KMS-11 (cell line): ENCODE measurements around the gene TMEM131L.

Experiments
- H2AFZ ChIP-seq: fragments of 200-600 bp; sonication (generic); 2 replicates; pipeline ENCODE4 v1.6.1; 2016; ENCODE audit warnings: antibody characterized with exemption, mixed run types, low read depth
- H3K27ac ChIP-seq: fragments of 200-600 bp; sonication (generic); 2 replicates; pipeline ENCODE4 v1.6.1; 2016; ENCODE audit warnings: mild to moderate bottlenecking, mixed run types
- H3K27me3 ChIP-seq: fragments of 200-600 bp; sonication (generic); 2 replicates; pipeline ENCODE4 v1.6.1; 2017; ENCODE audit warnings: mild to moderate bottlenecking, low read depth, mixed run types, moderate library complexity; ENCODE audit not compliant: insufficient read depth
- H3K36me3 ChIP-seq: fragments of 200-600 bp; sonication (generic); 2 replicates; pipeline ENCODE4 v1.6.1; 2017; ENCODE audit warnings: mild to moderate bottlenecking, mixed run types; ENCODE audit not compliant: insufficient read depth
- H3K4me1 ChIP-seq: fragments of 200-600 bp; sonication (generic); 2 replicates; pipeline ENCODE4 v1.6.1; 2016; ENCODE audit warnings: mild to moderate bottlenecking, low read depth, mixed run types; ENCODE audit not compliant: poor library complexity, severe bottlenecking
- H3K4me2 ChIP-seq: fragments of 200-600 bp; sonication (generic); 2 replicates; pipeline ENCODE4 v1.7.0; 2016; ENCODE audit warnings: mild to moderate bottlenecking, mixed run types
- H3K4me3 ChIP-seq: fragments of 200-600 bp; sonication (generic); IDR thresholded peaks from 2 replicates; pipeline ENCODE4 v1.6.1; 2017; ENCODE audit warnings: low read depth, low read length, mixed read lengths; ENCODE audit not compliant: insufficient read depth
- H3K79me2 ChIP-seq: fragments of 200-600 bp; sonication (generic); 2 replicates; pipeline ENCODE4 v1.6.1; 2016; ENCODE audit warnings: low read depth, mixed run types; ENCODE audit not compliant: insufficient read depth
- H3K9ac ChIP-seq: fragments of 200-600 bp; sonication (generic); 2 replicates; pipeline ENCODE4 v1.6.1; 2016; ENCODE audit warnings: mild to moderate bottlenecking, mixed run types
- H4K20me1 ChIP-seq: fragments of 200-600 bp; sonication (generic); 2 replicates; pipeline ENCODE4 v1.6.1; 2016; ENCODE audit warnings: mild to moderate bottlenecking, mixed run types; ENCODE audit not compliant: insufficient read depth
- TF ChIP-seq, protein P1 (sequence below): fragments of 200-600 bp; sonication (generic); conservative IDR thresholded peaks from 2 replicates; pipeline ENCODE4 v1.6.1; 2017; ENCODE audit warnings: low read depth, mild to moderate bottlenecking, antibody characterized with exemption, low read length, moderate library complexity, mixed read lengths

Gene TMEM131L

DNA sequence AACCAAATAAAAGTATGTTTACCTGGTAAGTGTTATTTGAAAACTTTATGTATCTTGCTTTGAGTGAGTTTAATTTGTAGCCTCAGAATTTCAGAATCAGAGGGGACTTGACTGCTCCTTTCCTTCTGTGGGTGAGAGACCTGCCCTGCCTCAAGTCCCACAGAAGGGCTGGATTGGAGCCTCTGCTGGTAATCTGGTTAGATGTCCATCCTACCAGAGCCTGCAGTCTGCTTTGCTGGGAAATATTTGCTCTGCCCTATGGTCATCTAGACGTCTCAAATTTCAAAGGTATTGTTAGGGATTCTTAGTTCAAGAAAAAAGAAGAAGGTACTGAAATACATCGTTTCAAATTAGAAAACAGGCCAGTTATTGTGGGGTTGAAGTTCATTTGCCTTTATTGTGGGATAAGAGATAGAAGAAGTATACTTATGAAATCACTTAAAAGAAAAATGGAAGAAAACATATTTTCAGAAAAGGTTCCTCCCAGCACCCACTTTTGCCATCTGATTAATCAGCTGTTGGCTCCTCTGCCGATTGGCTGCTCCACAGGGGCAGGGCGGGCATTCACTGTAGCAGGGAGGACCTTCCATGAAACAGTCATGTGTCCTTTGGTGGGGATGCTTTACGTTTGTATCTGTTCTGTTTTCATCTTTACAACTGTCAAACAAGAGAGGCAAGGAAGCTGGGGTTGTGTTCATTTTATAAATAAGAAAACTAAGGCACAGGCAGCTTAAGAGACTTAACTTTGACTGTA is 144.6 kb downstream of the TMEM131L start:
- no peaks in the 10 kb centered on the region for H4K20me1 ChIP-seq
- H3K36me3 ChIP-seq: peaks cover 6% of the 10 kb centered on the region; the same call in 1 of the 2 replicates
- TF ChIP-seq, protein P1, sequence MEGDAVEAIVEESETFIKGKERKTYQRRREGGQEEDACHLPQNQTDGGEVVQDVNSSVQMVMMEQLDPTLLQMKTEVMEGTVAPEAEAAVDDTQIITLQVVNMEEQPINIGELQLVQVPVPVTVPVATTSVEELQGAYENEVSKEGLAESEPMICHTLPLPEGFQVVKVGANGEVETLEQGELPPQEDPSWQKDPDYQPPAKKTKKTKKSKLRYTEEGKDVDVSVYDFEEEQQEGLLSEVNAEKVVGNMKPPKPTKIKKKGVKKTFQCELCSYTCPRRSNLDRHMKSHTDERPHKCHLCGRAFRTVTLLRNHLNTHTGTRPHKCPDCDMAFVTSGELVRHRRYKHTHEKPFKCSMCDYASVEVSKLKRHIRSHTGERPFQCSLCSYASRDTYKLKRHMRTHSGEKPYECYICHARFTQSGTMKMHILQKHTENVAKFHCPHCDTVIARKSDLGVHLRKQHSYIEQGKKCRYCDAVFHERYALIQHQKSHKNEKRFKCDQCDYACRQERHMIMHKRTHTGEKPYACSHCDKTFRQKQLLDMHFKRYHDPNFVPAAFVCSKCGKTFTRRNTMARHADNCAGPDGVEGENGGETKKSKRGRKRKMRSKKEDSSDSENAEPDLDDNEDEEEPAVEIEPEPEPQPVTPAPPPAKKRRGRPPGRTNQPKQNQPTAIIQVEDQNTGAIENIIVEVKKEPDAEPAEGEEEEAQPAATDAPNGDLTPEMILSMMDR: no peak
- H2AFZ ChIP-seq: no peak overlapping the region
- H3K27ac ChIP-seq: no peak overlapping the region
- no peak overlapping the region for H3K4me3 ChIP-seq
- H3K4me2 ChIP-seq: no peak overlapping the region
- no peak overlapping the region for H3K9ac ChIP-seq
- no peaks in the 10 kb centered on the region for H3K79me2 ChIP-seq
- no peaks in the 10 kb centered on the region for H3K27me3 ChIP-seq
- no peaks in the 10 kb centered on the region for H3K4me1 ChIP-seq

DNA sequence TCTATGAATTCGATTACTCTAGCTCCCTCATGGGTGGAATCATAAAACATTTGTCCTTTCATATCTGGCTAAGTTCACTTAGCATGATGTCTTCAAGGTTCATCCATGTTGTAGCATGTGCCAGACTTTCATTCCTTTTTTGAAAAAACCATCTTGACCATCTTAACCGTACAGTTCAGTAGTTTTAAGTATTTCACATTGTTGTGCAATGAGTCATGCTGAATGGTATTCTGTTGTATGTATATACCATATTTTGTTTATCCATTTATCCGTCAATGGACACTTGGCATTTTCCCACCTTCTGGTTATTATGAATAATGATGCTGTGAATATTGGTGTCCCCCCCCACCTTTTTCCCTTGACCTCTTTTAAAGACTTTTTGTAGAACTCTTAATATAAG is 145.5 kb downstream of the TMEM131L start:
- no peaks in the 10 kb centered on the region for H4K20me1 ChIP-seq
- peaks cover 6% of the 10 kb centered on the region; the same call in 1 of the 2 replicates for H3K36me3 ChIP-seq
- H2AFZ ChIP-seq: no peak overlapping the region
- H3K4me1 ChIP-seq: no peaks in the 10 kb centered on the region
- H3K4me3 ChIP-seq: no peak overlapping the region
- TF ChIP-seq, protein P1: no peak
- H3K79me2 ChIP-seq: no peaks in the 10 kb centered on the region
- no peak overlapping the region for H3K4me2 ChIP-seq
- H3K9ac ChIP-seq: no peak overlapping the region
- H3K27me3 ChIP-seq: no peaks in the 10 kb centered on the region
- no peak overlapping the region for H3K27ac ChIP-seq

DNA sequence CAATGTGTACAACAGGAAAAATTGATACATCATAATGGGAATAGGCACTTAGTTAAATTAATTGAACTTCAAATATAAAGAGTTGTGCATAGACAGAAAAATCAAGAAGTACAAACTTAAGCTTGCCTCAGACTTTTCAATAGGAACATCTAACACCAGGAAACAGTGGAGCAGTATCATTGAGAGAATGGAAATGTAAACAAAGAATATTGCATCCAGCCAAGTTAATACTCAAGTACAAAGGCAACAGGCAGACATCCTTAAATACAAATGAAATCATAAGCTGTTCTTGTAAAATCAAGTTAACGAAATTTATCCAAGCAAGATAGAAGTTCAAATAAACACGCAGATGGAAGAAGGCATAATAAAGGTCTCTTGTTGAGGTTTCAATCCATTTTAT is 146.7 kb downstream of the TMEM131L start:
- no peaks in the 10 kb centered on the region for H4K20me1 ChIP-seq
- H3K4me1 ChIP-seq: no peaks in the 10 kb centered on the region
- no peaks in the 10 kb centered on the region for H3K79me2 ChIP-seq
- no peak overlapping the region for H2AFZ ChIP-seq
- H3K27me3 ChIP-seq: no peaks in the 10 kb centered on the region
- peaks cover 6% of the 10 kb centered on the region; the same call in 1 of the 2 replicates for H3K36me3 ChIP-seq
- H3K4me3 ChIP-seq: no peak overlapping the region
- no peak overlapping the region for H3K9ac ChIP-seq
- TF ChIP-seq, protein P1: no peak
- H3K27ac ChIP-seq: no peak overlapping the region
- no peak overlapping the region for H3K4me2 ChIP-seq

DNA sequence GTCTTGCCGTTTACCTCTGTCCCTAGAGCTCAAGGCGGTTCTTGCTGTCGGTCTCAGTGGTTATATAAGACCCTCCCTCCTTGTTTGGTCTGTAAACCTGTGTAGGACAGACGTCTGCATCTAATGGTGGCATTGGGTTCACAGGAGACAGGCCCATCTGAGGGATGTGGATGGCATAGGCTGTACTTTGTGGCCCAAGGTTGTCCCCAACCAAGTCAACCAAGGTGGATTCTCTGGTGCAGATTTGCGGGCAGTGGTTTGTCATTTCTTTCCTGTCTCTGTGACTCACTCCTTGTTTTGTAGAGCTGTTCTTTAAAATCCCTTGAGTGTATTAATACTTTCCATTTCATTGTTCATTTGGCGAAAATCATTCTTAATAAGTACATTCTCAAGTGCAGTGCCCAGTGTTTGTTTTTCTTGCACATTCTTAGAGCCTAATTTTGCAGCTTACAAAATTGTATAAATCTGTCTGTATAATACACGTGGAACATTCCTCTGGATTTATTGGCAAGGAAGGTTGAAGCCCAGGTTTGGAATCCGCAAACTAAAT is 149.9 kb downstream of the TMEM131L start:
- H3K27me3 ChIP-seq: no peaks in the 10 kb centered on the region
- H4K20me1 ChIP-seq: no peaks in the 10 kb centered on the region
- TF ChIP-seq, protein P1: no peak
- no peak overlapping the region for H3K27ac ChIP-seq
- H3K79me2 ChIP-seq: no peaks in the 10 kb centered on the region
- peaks cover 6% of the 10 kb centered on the region; the same call in 1 of the 2 replicates for H3K36me3 ChIP-seq
- H3K9ac ChIP-seq: no peak overlapping the region
- no peak overlapping the region for H2AFZ ChIP-seq
- H3K4me3 ChIP-seq: no peak overlapping the region
- no peak overlapping the region for H3K4me2 ChIP-seq
- H3K4me1 ChIP-seq: no peaks in the 10 kb centered on the region
